Peyer's patch (tissue), 4 donors: ENCODE results near the gene SMARCD1.

ENCODE experiments used
- POLR2A ChIP-seq, 2 donors: fragments of 450-650 bp; IDR thresholded peaks; one replicate each; pipeline ENCODE4 v1.5.1; 2017; ENCODE audit warnings: antibody characterized with exemption in 2 of 2, mild to moderate bottlenecking in 2 of 2, moderate library complexity in 2 of 2
- TF ChIP-seq, protein P1 (sequence below), 6 experiments: fragments of 450-650 bp in 4 of 6; fragments of 200-600 bp in 2 of 6; sonication (generic) in 1 of 6; IDR thresholded peaks; one replicate each; pipeline ENCODE4 v1.5.1; 2017 to 2019; ENCODE audit warnings: antibody characterized with exemption in 6 of 6, mild to moderate bottlenecking in 3 of 6, moderate library complexity in 1 of 6

DNA sequence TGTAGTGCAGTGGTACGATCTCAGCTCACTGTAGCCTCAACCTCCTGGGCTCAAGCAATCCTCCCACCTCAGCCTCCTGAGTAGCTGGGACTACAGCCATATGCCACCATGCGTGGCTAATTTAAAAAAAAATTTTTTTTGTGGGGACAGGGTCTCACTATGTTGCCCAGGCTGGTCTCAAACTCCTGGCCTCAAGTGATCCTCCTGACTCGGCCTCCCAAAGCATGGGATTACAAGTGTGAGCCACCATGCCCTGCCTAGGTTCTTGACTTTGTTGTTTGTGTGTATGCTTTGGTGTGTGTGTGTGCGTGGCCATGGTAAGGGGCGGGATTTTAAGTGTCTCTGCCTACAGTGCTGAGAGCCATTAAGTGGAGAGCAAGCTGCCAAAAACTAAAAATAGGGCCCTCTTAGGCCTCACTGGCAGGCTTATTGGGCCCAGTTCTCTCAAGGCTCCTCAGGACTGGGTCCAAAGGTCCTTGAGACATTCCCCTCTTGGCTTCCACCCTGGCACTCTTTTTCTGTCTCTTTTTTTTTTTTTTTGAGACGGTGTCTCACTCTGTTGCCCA is 32.0 kb downstream of the SMARCD1 start:
- no peak for TF ChIP-seq POLR2A (IDR thresholded peaks at IDR 0.05)
- TF ChIP-seq, protein P1, sequence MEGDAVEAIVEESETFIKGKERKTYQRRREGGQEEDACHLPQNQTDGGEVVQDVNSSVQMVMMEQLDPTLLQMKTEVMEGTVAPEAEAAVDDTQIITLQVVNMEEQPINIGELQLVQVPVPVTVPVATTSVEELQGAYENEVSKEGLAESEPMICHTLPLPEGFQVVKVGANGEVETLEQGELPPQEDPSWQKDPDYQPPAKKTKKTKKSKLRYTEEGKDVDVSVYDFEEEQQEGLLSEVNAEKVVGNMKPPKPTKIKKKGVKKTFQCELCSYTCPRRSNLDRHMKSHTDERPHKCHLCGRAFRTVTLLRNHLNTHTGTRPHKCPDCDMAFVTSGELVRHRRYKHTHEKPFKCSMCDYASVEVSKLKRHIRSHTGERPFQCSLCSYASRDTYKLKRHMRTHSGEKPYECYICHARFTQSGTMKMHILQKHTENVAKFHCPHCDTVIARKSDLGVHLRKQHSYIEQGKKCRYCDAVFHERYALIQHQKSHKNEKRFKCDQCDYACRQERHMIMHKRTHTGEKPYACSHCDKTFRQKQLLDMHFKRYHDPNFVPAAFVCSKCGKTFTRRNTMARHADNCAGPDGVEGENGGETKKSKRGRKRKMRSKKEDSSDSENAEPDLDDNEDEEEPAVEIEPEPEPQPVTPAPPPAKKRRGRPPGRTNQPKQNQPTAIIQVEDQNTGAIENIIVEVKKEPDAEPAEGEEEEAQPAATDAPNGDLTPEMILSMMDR (IDR thresholded peaks at IDR 0.05) = no peak
